CD4-positive, alpha-beta T cell treated with Interleukin-4 for 1 hour (primary cell): ENCODE data around the gene SLC4A7.
"Not testable (repeated sequence)": the region's sequence is repeated elsewhere in the genome, so short reads cannot be mapped to it uniquely, and the experiment has no call there.

Experiments used
- DNase-seq, 2 donors: peaks; one replicate each; pipeline ENCODE4 v3.0.0-alpha.2; 2020 to 2022

SLC4A7 gene

GRCh38 chr3:27484015-27484844, at the start of gene SLC4A7:
SLC4A7 (minus strand) TSS chr3:27484384; CDS start chr3:27484126, 258 bp downstream.
- DNase-seq, result peak; percentile 97 to 98

GRCh38 chr3:27533261-27533607, 49.0 kb upstream of the SLC4A7 start:
- DNase-seq, result no peak

- no peak for DNase-seq
These were observed 48.5 kb upstream of the SLC4A7 start for GRCh38 chr3:27532426-27533260.

- DNase-seq, result not testable (repeated sequence)
These were observed 47.1 kb upstream of the SLC4A7 start for GRCh38 chr3:27531193-27531751.

- DNase-seq, result no peak
These were observed 44.6 kb upstream of the SLC4A7 start for GRCh38 chr3:27528791-27529190.

GRCh38 chr3:27526614-27527315, 42.6 kb upstream of the SLC4A7 start:
- DNase-seq, result no peak

GRCh38 chr3:27521872-27522265, 37.7 kb upstream of the SLC4A7 start:
- no peak for DNase-seq

GRCh38 chr3:27521179-27521871, 37.1 kb upstream of the SLC4A7 start:
- peak; percentile 24 to 74 for DNase-seq

GRCh38 chr3:27511724-27512422, 27.7 kb upstream of the SLC4A7 start:
- no peak for DNase-seq

- DNase-seq, result peak in 1 of 2 donors; percentile 12
These were observed 25.2 kb upstream of the SLC4A7 start for GRCh38 chr3:27509376-27509775.

- no peak for DNase-seq
These were observed 24.2 kb upstream of the SLC4A7 start for GRCh38 chr3:27508424-27508823.

- DNase-seq, result no peak
These were observed 23.5 kb upstream of the SLC4A7 start for GRCh38 chr3:27507515-27508266.

GRCh38 chr3:27507111-27507510, 22.9 kb upstream of the SLC4A7 start:
- no peak for DNase-seq

- no peak for DNase-seq
These were observed 20.6 kb upstream of the SLC4A7 start for GRCh38 chr3:27504749-27505148.

GRCh38 chr3:27503526-27503925, 19.3 kb upstream of the SLC4A7 start:
- DNase-seq, result no peak

GRCh38 chr3:27501759-27502158, 17.6 kb upstream of the SLC4A7 start:
- DNase-seq, result no peak

- DNase-seq, result no peak
These were observed 16.8 kb upstream of the SLC4A7 start for GRCh38 chr3:27500986-27501385.

- no peak for DNase-seq
These were observed 15.9 kb upstream of the SLC4A7 start for GRCh38 chr3:27500035-27500434.

GRCh38 chr3:27494784-27495183, 10.6 kb upstream of the SLC4A7 start:
- no peak for DNase-seq

GRCh38 chr3:27488821-27489220, 4.6 kb upstream of the SLC4A7 start:
- DNase-seq, result no peak

GRCh38 chr3:27487383-27487782, 3.2 kb upstream of the SLC4A7 start:
- DNase-seq, result no peak
